GM18502 (cell line): Measurements from ENCODE around the gene KREMEN1.

Experiments used
- ATAC-seq: cut with Tn5 transposase; IDR thresholded peaks from one replicate; pipeline ENCODE4 v1.9.1; 2021; ENCODE audit warnings: mild to moderate bottlenecking; ENCODE audit not compliant: unreplicated experiment, poor library complexity

Gene KREMEN1

GRCh38 chr22:29167032-29167911 lies 94.4 kb downstream of the KREMEN1 start:
- peak; percentile 90 for ATAC-seq

GRCh38 chr22:29171721-29172120 lies 98.9 kb downstream of the KREMEN1 start:
- no peak for ATAC-seq

DNA sequence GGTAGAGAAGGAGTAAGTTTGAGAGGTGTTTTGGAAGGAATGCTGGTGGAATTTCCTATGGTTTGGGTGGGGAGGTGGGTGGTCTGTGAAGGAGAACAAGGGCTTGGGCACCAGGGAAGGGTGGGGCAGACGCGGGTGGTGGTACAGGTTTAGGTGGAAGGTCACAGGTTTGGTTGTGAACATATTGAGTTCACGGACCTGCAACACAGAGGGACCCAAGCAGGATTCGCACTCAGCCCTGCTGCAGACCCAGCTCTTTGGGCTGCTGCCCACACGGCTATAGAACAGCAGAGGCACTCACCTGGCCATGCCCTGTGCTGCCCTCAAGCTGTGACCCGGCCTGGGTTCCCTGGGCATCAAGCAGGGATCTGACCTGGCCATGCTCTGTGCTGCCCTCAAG lies 99.4 kb downstream of the KREMEN1 start:
- no peak for ATAC-seq

DNA sequence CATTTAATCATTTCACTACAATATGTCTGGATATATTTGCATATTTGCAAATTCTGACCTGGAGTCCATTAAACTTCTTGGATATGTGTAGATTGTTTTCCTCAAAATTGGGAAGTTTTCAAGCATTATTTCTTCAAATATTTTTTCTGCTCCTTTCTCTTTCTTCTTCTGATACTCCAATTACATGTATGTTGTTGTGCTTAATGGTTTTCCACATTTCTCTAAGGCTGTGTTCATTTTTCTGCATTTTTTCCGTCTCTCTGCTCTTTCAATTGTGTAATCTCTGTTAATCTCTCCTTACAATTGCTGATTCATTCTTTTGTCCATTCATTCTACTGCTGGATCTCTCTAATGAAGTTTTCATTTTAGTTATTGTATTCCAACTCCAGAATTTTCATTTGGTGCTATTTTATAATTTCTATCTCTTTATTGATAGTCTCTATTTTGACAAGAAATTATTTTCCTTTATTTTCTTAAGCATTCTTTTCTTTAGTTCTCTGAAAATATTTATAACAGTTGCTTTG lies 102.5 kb downstream of the KREMEN1 start:
- no peak for ATAC-seq

GRCh38 chr22:29183971-29184848 lies 111.4 kb downstream of the KREMEN1 start:
- ATAC-seq: no peak

DNA sequence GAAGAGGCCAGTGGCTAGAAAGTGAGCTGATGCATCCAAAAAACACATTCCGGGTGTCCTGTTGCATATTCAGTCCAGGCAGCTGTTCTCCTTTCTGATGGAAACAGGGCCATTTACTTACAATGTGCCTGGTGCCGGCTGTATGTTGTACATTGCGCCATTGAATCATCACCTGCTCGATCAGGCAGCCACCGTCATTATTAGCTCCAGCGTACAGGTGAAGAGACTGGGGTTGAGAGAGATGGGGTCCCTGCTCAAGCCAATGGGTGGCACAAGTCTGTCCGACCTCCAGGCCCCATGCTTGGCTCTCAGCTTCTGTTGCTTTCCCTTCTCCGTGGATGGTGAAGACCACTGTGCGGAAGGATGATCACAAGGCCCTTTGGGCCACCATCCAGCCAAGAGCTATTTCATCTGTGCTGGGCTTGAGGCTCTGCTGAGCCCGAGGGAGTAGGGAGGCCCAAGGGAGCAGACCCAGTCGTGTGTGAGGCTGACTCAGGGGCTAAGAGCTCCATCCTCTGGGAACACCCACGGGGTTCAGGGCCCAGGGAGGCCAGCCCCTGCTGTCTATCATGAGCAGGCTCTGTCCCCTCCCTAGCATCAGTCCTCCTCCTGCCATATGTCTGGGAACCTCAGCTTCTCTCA lies 112.1 kb downstream of the KREMEN1 start:
- no peak for ATAC-seq

DNA sequence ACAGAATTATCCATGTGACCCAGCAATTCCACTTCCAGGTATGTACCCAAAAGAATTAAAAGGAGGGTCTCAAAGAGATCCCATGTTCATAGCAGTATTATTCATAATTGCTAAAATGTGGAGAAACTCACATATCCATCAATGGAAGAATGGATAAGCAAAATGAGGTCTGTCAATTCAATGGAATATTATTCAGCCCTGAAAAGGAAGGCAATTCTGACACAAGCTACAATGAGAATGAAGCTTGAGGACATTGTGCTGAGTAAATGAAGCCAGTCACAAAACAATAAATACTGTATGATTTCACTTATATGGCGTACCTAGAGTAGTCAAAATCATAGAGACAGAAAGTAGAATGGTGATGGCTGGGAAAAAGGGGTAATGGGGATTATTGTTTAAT lies 113.5 kb downstream of the KREMEN1 start:
- ATAC-seq: no peak

DNA sequence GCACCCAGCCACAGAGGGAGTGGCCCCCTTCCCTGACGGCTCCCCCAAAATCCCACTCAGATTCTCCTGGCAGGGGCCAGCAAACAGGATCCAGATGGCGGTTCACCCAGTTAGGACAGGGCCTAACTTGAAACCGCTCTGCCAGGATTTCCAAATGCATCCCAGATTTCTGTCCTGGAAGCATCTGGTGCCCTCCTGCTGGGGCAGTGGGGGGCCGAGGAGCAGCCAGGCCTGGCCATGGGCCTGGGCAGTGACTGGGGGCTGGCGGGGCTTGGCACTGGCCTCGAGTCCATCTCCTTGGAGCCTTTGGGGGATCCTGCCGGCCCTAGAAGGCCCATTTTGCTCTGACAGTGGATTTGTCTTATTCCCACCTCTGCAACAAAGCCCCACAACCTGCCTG lies 115.0 kb downstream of the KREMEN1 start:
- no peak for ATAC-seq

DNA sequence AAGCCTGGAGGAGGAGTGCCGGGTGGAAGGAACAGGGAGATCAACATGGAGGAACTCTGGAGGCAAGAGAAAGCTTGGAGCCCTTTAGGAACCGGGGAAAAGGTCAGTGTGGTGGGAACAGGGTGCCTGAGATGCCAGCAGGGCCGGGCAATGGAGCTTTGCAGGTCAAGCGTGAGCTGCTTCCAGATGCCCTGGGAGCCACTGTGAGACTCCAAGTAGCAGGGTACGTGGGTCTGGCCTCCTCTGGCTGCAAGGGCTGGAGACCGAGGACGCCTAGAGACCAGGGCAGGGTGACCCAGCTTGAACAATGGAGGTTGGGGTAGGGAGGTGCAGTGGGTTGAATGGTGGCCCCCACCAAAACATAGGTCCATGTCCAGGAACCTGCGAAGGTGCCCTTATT lies 117.2 kb downstream of the KREMEN1 start:
- no peak for ATAC-seq

GRCh38 chr22:29190918-29191317 lies 118.1 kb downstream of the KREMEN1 start:
- ATAC-seq: no peak

- no peak for ATAC-seq
These were observed 120.2 kb downstream of the KREMEN1 start for GRCh38 chr22:29193021-29193420.

- no peak for ATAC-seq
These were observed 121.3 kb downstream of the KREMEN1 start for GRCh38 chr22:29194184-29194583.

DNA sequence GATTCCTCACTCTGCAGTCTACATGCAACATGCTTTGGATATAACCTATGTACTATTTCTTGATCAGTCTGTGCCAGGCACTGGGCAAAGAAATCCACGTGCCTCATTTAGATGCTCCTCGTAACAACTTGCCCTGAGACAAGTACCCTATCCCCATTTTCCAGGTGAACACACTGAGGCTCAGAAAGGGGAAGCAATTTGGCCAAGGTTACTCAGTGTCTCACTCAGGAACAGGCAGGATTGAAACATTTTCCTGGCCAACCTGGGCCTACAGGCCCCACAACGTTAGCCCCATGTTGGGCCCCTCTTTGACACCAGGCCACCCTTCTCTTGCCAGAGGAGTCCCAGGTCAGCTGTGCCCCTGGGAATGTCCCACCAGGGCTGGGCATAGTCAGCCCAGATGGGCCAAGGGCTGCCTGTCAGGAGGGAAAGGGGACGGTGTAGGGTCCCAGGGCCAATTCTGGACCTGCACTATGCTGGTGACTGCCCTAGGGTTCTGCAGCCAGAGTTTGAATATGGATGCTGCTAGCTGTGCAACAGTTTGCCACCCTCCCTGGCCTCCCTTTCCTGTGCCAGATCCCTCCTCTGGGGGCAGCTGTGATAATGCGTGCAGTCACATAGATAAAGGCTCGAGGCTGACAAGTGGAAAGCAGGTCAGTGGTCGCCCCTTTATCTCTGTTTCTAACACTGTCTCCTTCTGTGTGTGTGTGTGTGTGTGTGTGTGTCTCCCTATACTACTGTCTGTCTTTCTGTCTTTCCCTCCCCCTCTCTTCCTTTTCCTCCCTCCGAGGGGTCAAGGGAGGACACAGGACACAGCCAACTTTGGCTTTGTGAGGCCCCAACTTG lies 122.5 kb downstream of the KREMEN1 start:
- no peak for ATAC-seq

DNA sequence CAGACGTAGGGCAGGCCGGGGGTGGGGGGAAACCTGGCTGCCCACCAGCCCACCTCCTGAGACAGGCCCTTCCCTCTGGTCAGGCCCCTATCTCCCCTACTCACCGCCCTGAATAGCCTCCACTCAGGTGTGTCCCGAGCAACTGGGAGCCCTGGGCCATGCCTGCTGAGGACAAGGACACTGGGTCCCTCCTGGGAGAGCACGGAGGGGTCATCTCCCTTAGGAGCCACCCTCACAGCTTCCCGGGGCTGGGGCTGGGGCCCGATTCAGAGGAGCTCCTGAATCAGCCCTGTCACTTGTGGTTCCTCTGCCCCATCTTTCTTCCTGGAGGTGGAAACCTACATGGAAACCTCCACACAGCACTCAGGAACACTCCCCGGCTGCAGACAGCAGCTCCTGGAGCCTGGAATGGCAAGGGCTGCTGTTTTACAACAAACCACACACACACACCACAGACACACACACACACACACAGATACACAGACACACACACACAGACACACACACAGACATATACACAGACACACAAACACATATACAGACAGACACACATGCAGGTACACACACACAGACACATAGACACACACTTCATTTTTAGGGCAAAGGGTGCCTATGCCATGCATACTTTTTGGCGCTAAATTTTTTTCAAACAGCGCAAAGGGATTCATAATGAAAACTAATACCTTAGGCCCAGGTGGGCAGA lies 123.3 kb downstream of the KREMEN1 start:
- ATAC-seq: no peak

- no peak for ATAC-seq
These were observed 124.3 kb downstream of the KREMEN1 start for GRCh38 chr22:29197096-29197495.

DNA sequence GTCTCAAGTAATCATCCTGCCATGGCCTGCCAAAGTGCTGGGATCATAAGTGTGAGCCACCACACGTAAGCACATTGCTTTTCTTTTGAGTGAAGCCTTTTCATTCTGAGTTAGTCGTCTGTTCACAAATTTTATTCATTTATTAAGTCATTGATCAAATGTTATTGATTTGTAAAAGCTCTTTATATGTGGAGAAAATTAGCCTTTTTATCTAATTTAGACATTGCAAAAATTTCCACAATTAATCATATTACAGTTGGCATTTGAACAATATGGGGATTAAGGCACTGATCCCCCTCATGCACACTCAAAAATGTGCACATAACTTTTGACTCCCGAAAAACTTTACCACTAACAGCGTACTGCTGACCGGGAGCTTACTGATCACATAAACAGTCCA lies 125.4 kb downstream of the KREMEN1 start:
- ATAC-seq: no peak

DNA sequence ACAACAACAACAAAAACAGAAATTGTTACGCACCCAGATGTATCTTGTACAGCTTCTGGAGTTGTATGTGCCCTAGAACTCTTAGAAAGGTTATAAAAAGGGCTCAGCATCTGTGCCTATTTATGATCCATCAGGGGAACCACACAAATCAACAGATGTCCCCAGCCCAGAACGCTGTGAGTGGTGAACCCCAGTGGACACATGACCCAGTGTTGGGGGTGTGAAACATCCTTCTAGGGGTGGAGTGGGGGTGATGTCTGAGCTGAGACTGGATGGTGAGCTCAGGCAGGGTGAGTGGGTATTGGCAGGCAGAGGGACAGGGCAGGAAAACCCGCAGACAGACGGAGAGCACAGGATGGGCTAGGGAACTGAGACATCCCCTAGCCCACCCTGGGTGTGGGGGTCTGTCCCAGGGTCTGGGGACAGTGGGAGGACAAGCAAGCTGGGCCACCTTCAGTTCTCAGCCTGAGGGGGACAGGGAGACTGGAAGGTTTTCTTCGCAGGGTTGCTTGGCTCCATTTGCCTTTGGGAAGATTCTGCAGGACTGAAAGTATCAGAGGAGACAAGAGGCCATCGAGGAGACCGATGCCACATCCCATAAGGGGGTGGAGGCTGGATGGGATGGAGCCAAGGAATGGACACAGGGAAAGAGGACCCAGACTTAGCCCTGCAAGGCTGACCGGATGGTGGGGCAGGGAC lies 127.0 kb downstream of the KREMEN1 start:
- ATAC-seq: no peak

DNA sequence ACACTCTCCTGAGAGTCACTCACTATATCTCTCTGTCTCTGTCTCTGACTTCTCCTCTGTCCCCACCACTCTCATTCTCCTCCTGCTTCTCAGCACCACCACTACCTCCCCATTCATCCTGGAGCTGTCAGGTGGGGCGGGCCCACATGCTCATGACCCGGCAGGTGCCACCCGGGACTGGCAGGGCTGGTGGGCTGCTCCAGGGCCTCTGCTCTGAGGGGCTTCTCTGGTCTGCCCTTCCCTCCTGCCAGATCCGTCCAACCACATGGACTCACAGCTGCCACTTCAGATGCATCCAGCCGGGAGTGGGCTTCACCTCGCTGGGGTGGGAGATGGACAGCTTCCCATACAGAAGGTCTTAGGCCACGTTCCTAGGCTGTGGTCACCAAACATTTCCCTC lies 128.1 kb downstream of the KREMEN1 start:
- ATAC-seq: no peak

DNA sequence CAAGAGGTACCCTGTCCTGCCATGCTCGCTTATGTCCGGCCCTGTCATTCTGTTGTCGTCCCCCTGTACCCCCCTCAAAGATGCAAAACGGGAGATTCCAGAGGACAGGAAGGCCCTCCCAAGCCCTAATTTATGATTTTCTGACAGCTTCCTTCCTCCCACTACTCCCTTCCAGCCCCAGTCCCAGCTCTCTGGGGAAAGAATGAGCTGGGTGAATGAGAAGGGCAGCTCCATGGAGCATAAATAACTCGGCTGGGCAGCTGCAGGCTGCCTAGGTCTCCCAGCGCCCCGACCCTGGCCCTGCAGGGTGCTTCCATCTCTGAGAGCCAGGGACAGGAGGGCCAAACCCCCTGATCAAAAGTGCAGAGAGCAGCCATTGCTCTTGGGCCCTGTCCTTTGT lies 128.9 kb downstream of the KREMEN1 start:
- no peak for ATAC-seq
